ENCODE data around the gene ATRIP. TPM values are rescaled to one million over a fixed set of nuclear protein-coding genes. Genes with fewer than 3 reads are reported as not detected.

The ATRIP gene
- polyA plus RNA-seq, 2 of the 4 experiments (the other 2 are of a cell fraction): 6.1 to 9.4 TPM

- TF ChIP-seq FOXS1 (CRISPR knock-in tag; IDR thresholded peaks at IDR 0.05) (peak; percentile 5; the same call in 1 of the 2 replicates), HES2 (IDR thresholded peaks at IDR 0.05) (no peak), CBX8 (IDR thresholded peaks at IDR 0.05) (no peak), HOXA7 (CRISPR knock-in tag; IDR thresholded peaks at IDR 0.05) (0 out of 2 replicates have a peak, but pooled peaks have one; percentile 37), EHMT2 (IDR thresholded peaks at IDR 0.05; ENCODE audit: low read depth) (no peak), TFCP2L1 (CRISPR knock-in tag; IDR thresholded peaks at IDR 0.05) (no peak; the same call in 1 of the 2 replicates), GATA3 (IDR thresholded peaks at IDR 0.05; ENCODE audit: borderline replicate concordance) (no peak), ELK1 (IDR thresholded peaks at IDR 0.05; ENCODE audit: low read depth, low read length) (no peak), CHD4 (IDR thresholded peaks at IDR 0.05; ENCODE audit: borderline replicate concordance) (no peak), NR3C1 (IDR thresholded peaks at IDR 0.05) (no peak), POLR2A (IDR thresholded peaks at IDR 0.05; ENCODE audit: low read length) (peak; percentile 58), ZC3H11A (IDR thresholded peaks at IDR 0.05) (no peak), HDAC2 (IDR thresholded peaks at IDR 0.05) (no peak), CHD2 (IDR thresholded peaks at IDR 0.05; ENCODE audit: low read length, partially characterized antibody) (no peak), HOXB13 (CRISPR knock-in tag; IDR thresholded peaks at IDR 0.05; ENCODE audit: low read depth) (peak; percentile 82), CTCF (IDR thresholded peaks at IDR 0.05) (peak; percentile 60), PBX3 (IDR thresholded peaks at IDR 0.05) (no peak), ATOH8 (CRISPR knock-in tag; IDR thresholded peaks at IDR 0.05; ENCODE audit: low read depth) (0 out of 2 replicates have a peak, but pooled peaks have one; percentile 41), KDM5A (IDR thresholded peaks at IDR 0.05) (no peak), ESRRA (IDR thresholded peaks at IDR 0.05; ENCODE audit: borderline replicate concordance, low read length) (no peak), JUN (IDR thresholded peaks at IDR 0.05) (peak in 1 of 2 experiments; percentile 61; a peak in 2 of 5 replicates), KDM1A (IDR thresholded peaks at IDR 0.05; ENCODE audit: low read depth) (no peak), ZNF302 (CRISPR knock-in tag; IDR thresholded peaks at IDR 0.05) (no peak), SMC3 (IDR thresholded peaks at IDR 0.05) (peak; percentile 74), MYC (IDR thresholded peaks at IDR 0.05; ENCODE audit: borderline replicate concordance, low read length) (no peak; the same call in 1 of the 2 replicates), RFX5 (IDR thresholded peaks at IDR 0.05) (peak; percentile 72), BCL3 (IDR thresholded peaks at IDR 0.05) (0 out of 3 replicates have a peak, but pooled peaks have one; percentile 11), SREBF2 (IDR thresholded peaks at IDR 0.05) (no peak), EHF (CRISPR knock-in tag; IDR thresholded peaks at IDR 0.05) (peak; percentile 45; the same call in 1 of the 2 replicates), EP300 (IDR thresholded peaks at IDR 0.05) (no peak), FOSL2 (IDR thresholded peaks at IDR 0.05) (no peak), FOSL2 (CRISPR knock-in tag; IDR thresholded peaks at IDR 0.05) (peak; percentile 58), FOSB (CRISPR knock-in tag; IDR thresholded peaks at IDR 0.05) (no peak), RAD21 (conservative IDR thresholded peaks at IDR 0.05 in 1 of 2, IDR thresholded peaks at IDR 0.05 in 1 of 2) (peak; percentile 75), ZFP36 (IDR thresholded peaks at IDR 0.05; ENCODE audit: borderline replicate concordance, partially characterized antibody) (no peak), CEBPB (IDR thresholded peaks at IDR 0.05) (no peak), CBX2 (IDR thresholded peaks at IDR 0.05; ENCODE audit: borderline replicate concordance, low read depth) (no peak), RNF2 (IDR thresholded peaks at IDR 0.05; ENCODE audit: borderline replicate concordance, low read depth) (no peak), RARB (CRISPR knock-in tag; IDR thresholded peaks at IDR 0.05) (no peak)
These were observed 19.2 kb downstream of the ATRIP start (continued) for GRCh38 chr3:48465531-48466378.

Data from A549 (cell line).